Measurements from ENCODE around the gene FREY1. TPM values are rescaled to one million over a fixed set of nuclear protein-coding genes. Genes with fewer than 3 reads are reported as not detected.

FREY1 gene
- total and polyA plus RNA-seq, 2 donors (not counting 1 experiment from before 2014, with no cell fraction given): 0.82 to 6.6 TPM

DNA sequence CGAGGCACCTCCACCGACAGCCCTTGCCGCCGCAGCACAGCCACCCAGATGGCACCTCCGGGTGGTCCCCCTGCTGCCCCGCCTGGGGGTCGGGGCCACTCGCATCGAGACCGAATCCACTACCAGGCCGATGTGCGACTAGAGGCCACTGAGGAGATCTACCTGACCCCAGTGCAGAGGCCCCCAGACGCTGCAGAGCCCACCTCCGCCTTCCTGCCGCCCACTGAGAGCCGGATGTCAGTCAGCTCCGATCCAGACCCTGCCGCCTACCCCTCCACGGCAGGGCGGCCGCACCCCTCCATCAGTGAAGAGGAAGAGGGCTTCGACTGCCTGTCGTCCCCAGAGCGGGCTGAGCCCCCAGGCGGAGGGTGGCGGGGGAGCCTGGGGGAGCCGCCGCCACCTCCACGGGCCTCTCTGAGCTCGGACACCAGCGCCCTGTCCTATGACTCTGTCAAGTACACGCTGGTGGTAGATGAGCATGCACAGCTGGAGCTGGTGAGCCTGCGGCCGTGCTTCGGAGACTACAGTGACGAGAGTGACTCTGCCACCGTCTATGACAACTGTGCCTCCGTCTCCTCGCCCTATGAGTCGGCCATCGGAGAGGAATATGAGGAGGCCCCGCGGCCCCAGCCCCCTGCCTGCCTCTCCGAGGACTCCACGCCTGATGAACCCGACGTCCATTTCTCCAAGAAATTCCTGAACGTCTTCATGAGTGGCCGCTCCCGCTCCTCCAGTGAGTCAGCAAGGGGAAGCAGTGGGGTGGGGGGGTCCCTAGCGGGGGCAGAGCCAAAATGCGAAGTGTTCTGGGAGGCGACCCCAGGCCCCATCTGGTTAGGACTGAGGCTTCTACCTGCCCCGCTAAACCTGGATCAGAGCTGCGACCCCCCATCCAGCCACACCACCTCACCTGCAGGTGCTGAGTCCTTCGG lies 4.4 kb downstream of the FREY1 start:
- POLR2A ChIA-PET: no interaction called here
- no peak overlapping the region for H3K27ac Mint-ChIP-seq
- H3K9ac ChIP-seq (ENCODE audit: low read length): no peak overlapping the region
- CTCF ChIA-PET: no interaction called here
- H3K27ac ChIP-seq (ENCODE audit: low read length in 2 of 2): no peak overlapping the region
- peaks cover 0 to 25% (median 9%) of the 10 kb centered on the region in 4 experiments for H3K27me3 ChIP-seq (replicated peaks in 1 of 4; ENCODE audit: control extremely low read depth in 1 of 4, control insufficient read depth in 3 of 4, insufficient read depth in 4 of 4, low read length in 3 of 4)
- H3K4me2 ChIP-seq (replicated peaks; ENCODE audit: low read depth, low read length, poor library complexity, severe bottlenecking): no peak overlapping the region
- no peaks in the 10 kb centered on the region for H4K20me1 ChIP-seq (ENCODE audit: control insufficient read depth, insufficient read depth, low read length, poor library complexity, severe bottlenecking)
- ATAC-seq (ENCODE audit: low read depth): no peak
- no peak overlapping the region for H2AFZ ChIP-seq (ENCODE audit: insufficient read depth, low read depth, low read length, poor library complexity, severe bottlenecking)
- no peaks in the 10 kb centered on the region for H3K36me3 ChIP-seq (replicated peaks in 1 of 2; ENCODE audit: control extremely low read depth in 1 of 2, control insufficient read depth in 1 of 2, extremely low read depth in 1 of 2, insufficient read depth in 2 of 2, low read length in 1 of 2)
- no peak overlapping the region for H3K4me3 ChIP-seq (ENCODE audit: control extremely low read depth in 1 of 5, extremely low read depth in 1 of 5, insufficient read depth in 1 of 5, low read depth in 2 of 5, low read length in 4 of 5)
- TF ChIP-seq, protein P1, sequence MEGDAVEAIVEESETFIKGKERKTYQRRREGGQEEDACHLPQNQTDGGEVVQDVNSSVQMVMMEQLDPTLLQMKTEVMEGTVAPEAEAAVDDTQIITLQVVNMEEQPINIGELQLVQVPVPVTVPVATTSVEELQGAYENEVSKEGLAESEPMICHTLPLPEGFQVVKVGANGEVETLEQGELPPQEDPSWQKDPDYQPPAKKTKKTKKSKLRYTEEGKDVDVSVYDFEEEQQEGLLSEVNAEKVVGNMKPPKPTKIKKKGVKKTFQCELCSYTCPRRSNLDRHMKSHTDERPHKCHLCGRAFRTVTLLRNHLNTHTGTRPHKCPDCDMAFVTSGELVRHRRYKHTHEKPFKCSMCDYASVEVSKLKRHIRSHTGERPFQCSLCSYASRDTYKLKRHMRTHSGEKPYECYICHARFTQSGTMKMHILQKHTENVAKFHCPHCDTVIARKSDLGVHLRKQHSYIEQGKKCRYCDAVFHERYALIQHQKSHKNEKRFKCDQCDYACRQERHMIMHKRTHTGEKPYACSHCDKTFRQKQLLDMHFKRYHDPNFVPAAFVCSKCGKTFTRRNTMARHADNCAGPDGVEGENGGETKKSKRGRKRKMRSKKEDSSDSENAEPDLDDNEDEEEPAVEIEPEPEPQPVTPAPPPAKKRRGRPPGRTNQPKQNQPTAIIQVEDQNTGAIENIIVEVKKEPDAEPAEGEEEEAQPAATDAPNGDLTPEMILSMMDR (IDR thresholded peaks at IDR 0.05): no peak
- no peak for TF ChIP-seq EZH2 (IDR thresholded peaks at IDR 0.05; ENCODE audit: borderline replicate concordance, insufficient read depth, low read depth, low read length, poor library complexity, severe bottlenecking)
- H3K9me3 Mint-ChIP-seq (ENCODE audit: insufficient read depth): no peaks in the 10 kb centered on the region
- no peaks in the 10 kb centered on the region for H3K79me2 ChIP-seq (ENCODE audit: control insufficient read depth, insufficient read depth, low read length)
- H3K4me1 ChIP-seq (ENCODE audit: control insufficient read depth in 2 of 2, insufficient read depth in 2 of 2, low read length in 2 of 2): peaks cover 12 to 30% of the 10 kb centered on the region in 2 donors
- intact Hi-C loops (cut with micrococcal nuclease): no loop called here
- H3K9me3 ChIP-seq (ENCODE audit: control extremely low read depth in 1 of 3, control insufficient read depth in 2 of 3, insufficient read depth in 1 of 3, low read length in 2 of 3): peaks cover 0 to 8% (median 0%) of the 10 kb centered on the region in 3 donors
- no peak overlapping the region for H3K4me3 Mint-ChIP-seq
- H3K27me3 Mint-ChIP-seq: peaks cover 9% of the 10 kb centered on the region
- WGBS (ENCODE audit: insufficient coverage): 94% methylated on average over 53 of the region's 56 CpGs
- no peak for DNase-seq
- peaks cover 22% of the 10 kb centered on the region for H3K4me1 Mint-ChIP-seq

DNA sequence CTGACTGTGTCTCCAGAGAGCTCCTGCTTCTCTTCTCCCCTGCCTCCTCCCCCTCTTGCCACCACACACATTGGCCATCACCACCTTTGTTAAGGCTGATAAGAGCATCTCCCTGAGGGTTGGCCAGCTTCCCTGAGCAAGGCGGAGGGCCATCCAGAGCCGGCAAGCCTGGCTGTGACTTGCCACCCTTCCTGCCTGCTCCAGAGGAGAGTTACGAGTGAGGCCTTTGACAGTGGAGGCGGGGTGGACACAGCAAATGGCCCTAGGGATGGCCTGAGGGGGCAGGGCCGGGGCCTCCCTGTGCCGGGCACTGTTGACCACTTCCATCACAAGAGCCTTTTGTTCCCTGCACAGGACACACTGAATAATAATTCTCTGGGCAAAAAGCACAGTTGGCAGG lies 5.4 kb downstream of the FREY1 start:
- H4K20me1 ChIP-seq (ENCODE audit: control insufficient read depth, insufficient read depth, low read length, poor library complexity, severe bottlenecking): no peaks in the 10 kb centered on the region
- H3K79me2 ChIP-seq (ENCODE audit: control insufficient read depth, insufficient read depth, low read length): no peaks in the 10 kb centered on the region
- DNase-seq: no peak
- H3K9me3 ChIP-seq (ENCODE audit: control extremely low read depth in 1 of 3, control insufficient read depth in 2 of 3, insufficient read depth in 1 of 3, low read length in 2 of 3): peaks cover 0 to 8% (median 0%) of the 10 kb centered on the region in 3 donors
- H3K27me3 Mint-ChIP-seq: peaks cover 10% of the 10 kb centered on the region
- H3K4me2 ChIP-seq (replicated peaks; ENCODE audit: low read depth, low read length, poor library complexity, severe bottlenecking): no peak overlapping the region
- peaks cover 0 to 34% (median 15%) of the 10 kb centered on the region in 4 experiments for H3K27me3 ChIP-seq (replicated peaks in 1 of 4; ENCODE audit: control extremely low read depth in 1 of 4, control insufficient read depth in 3 of 4, insufficient read depth in 4 of 4, low read length in 3 of 4)
- peak overlapping the region; percentile 81 for H3K4me3 Mint-ChIP-seq
- no peak for ATAC-seq (ENCODE audit: low read depth)
- H3K9ac ChIP-seq (ENCODE audit: low read length): no peak overlapping the region
- peaks cover 20% of the 10 kb centered on the region for H3K4me1 Mint-ChIP-seq
- ChIA-PET CTCF (interaction anchor here (1.6 kb wide), 1 partner anchor 105 kb away, joined by 4 read pairs; no protein-coding TSS in a partner anchor), POLR2A (no interaction called here)
- no peak overlapping the region for H3K4me3 ChIP-seq (ENCODE audit: control extremely low read depth in 1 of 5, extremely low read depth in 1 of 5, insufficient read depth in 1 of 5, low read depth in 2 of 5, low read length in 4 of 5)
- H3K9me3 Mint-ChIP-seq (ENCODE audit: insufficient read depth): no peaks in the 10 kb centered on the region
- H2AFZ ChIP-seq (ENCODE audit: insufficient read depth, low read depth, low read length, poor library complexity, severe bottlenecking): no peak overlapping the region
- no peaks in the 10 kb centered on the region for H3K36me3 ChIP-seq (replicated peaks in 1 of 2; ENCODE audit: control extremely low read depth in 1 of 2, control insufficient read depth in 1 of 2, extremely low read depth in 1 of 2, insufficient read depth in 2 of 2, low read length in 1 of 2)
- intact Hi-C loops (cut with micrococcal nuclease): no loop called here
- 94% methylated on average over 6 of the region's 6 CpGs for WGBS (ENCODE audit: insufficient coverage)
- TF ChIP-seq, protein P1 (IDR thresholded peaks at IDR 0.05): no peak
- no peak for TF ChIP-seq EZH2 (IDR thresholded peaks at IDR 0.05; ENCODE audit: borderline replicate concordance, insufficient read depth, low read depth, low read length, poor library complexity, severe bottlenecking)
- H3K27ac ChIP-seq (ENCODE audit: low read length in 2 of 2): no peak overlapping the region
- H3K27ac Mint-ChIP-seq: no peak overlapping the region
- peaks cover 12 to 28% of the 10 kb centered on the region in 2 donors for H3K4me1 ChIP-seq (ENCODE audit: control insufficient read depth in 2 of 2, insufficient read depth in 2 of 2, low read length in 2 of 2)

Measured in B cell (primary cell).